NCI-H1436 (cell line): ENCODE data around the gene ZNF830.
"Not testable (repeated sequence)": the region's sequence is repeated elsewhere in the genome, so short reads cannot be mapped to it uniquely, and the experiment has no call there.

Experiments
- DNase-seq: peaks from one replicate; lab custom pipeline; 2025; lab: John Stamatoyannopoulos, UW

Gene ZNF830

GRCh38 chr17:34991606-34992005 is 30.3 kb downstream of the ZNF830 start:
- no peak for DNase-seq

- DNase-seq, result no peak
Measured at GRCh38 chr17:34993031-34993430, 31.7 kb downstream of the ZNF830 start.

- no peak for DNase-seq
Measured at GRCh38 chr17:34996422-34997285, 35.3 kb downstream of the ZNF830 start.

GRCh38 chr17:34997355-34997862 is 36.1 kb downstream of the ZNF830 start:
- no peak for DNase-seq

GRCh38 chr17:34998205-34998604 is 36.9 kb downstream of the ZNF830 start:
- peak; percentile 4 for DNase-seq

GRCh38 chr17:34999456-34999855 is 38.1 kb downstream of the ZNF830 start:
- no peak for DNase-seq

GRCh38 chr17:35000965-35001364 is 39.6 kb downstream of the ZNF830 start:
- not testable (repeated sequence) for DNase-seq

GRCh38 chr17:35001549-35001948 is 40.2 kb downstream of the ZNF830 start:
- DNase-seq, result no peak

- DNase-seq, result no peak
Measured at GRCh38 chr17:35002876-35003551, 41.7 kb downstream of the ZNF830 start.

GRCh38 chr17:35003778-35004177 is 42.4 kb downstream of the ZNF830 start:
- DNase-seq, result no peak

GRCh38 chr17:35006345-35006744 is 45.0 kb downstream of the ZNF830 start:
- DNase-seq, result no peak

- DNase-seq, result no peak
Measured at GRCh38 chr17:35006961-35007360, 45.6 kb downstream of the ZNF830 start.

- no peak for DNase-seq
Measured at GRCh38 chr17:35010093-35010492, 48.8 kb downstream of the ZNF830 start.

- no peak for DNase-seq
Measured at GRCh38 chr17:35011671-35012216, 50.4 kb downstream of the ZNF830 start.
